GM12874 (cell line): Measurements from ENCODE around the gene CCN6.

Source experiments
- TF ChIP-seq, protein P1 (sequence below): IDR thresholded peaks from 2 replicates; pipeline ENCODE4 v1.5.1; 2011; ENCODE audit warnings: low read depth, mild to moderate bottlenecking, control low read depth, low read length, moderate library complexity; ENCODE audit not compliant: insufficient read depth

CCN6 gene

DNA sequence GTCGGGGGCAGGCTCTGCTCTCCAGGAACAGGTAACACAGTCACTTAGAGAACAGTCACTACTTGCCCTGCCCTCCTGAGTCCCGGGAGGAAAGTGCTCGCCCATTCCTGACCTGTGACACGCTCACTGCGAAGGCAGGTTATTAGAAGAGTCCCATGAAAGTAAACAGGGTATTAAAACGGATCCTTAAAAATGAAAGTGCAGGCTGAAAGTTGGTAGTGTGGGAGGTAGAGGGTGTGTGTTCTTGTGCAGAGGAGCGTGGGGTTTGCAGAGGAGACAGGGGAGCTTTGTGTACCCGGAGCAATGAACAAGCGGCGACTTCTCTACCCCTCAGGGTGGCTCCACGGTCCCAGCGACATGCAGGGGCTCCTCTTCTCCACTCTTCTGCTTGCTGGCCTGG, at the start of gene CCN6:
Gene CCN6, plus strand, starts transcription at position 104 of the 400 bp plus-strand sequence. Its CDS starts 254 bp downstream, at position 358.
- TF ChIP-seq, protein P1, sequence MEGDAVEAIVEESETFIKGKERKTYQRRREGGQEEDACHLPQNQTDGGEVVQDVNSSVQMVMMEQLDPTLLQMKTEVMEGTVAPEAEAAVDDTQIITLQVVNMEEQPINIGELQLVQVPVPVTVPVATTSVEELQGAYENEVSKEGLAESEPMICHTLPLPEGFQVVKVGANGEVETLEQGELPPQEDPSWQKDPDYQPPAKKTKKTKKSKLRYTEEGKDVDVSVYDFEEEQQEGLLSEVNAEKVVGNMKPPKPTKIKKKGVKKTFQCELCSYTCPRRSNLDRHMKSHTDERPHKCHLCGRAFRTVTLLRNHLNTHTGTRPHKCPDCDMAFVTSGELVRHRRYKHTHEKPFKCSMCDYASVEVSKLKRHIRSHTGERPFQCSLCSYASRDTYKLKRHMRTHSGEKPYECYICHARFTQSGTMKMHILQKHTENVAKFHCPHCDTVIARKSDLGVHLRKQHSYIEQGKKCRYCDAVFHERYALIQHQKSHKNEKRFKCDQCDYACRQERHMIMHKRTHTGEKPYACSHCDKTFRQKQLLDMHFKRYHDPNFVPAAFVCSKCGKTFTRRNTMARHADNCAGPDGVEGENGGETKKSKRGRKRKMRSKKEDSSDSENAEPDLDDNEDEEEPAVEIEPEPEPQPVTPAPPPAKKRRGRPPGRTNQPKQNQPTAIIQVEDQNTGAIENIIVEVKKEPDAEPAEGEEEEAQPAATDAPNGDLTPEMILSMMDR, result no peak

DNA sequence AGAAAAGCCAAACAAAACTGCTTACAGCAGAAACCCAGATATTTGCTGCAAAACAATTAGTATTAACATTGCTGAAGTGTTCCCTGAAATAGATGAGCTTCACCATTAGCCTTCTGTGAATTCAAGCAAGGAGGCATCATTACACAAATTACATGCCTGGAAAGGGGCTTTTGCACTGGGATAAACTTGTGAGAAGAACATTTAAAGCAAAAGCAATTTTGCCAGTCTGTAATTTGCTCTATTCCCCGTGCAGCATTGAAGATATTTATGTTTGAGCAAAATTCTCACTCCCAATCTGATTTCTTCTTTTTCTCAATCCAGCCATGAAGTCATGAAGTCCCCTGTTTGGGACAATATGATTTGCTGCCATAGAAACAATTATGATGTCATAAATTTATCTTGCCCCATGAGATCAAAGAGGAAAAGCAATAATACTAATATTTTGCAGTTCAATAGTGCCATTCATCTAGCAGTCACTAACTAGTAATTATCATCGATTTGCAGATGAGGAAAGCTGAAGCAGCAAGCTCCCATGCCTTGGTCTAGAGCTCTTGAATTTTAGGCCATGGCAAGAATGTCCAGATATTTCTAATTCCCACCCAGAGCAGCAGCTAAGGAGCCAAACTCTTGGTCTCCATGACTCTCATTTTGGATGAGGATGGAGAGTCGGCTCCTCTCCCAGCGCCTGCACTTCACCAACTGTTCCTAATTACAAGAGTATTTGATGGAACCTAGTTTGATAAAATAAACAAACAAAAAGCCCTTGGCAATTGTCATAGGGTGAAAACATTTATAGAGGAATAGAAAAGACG, 49.5 kb upstream of the CCN6 start:
- TF ChIP-seq, protein P1, result no peak

DNA sequence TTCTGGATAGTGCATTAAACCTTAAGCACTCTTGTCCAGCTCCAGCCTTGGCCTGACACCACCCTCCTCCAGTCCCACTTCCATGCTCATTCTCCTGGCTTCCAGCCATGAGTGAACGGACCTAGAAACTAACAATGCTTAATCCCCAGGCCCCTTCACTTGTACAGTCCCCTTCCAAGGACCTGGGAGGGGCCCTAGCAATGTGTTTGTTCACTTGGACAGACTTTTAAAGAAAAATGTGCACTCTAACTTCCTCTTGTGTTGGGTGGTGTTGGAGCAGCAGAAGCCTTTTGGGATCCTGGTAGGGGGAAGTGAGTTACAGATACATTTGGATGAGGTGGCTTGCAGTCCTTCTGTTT, 48.9 kb upstream of the CCN6 start:
- TF ChIP-seq, protein P1, result no peak

DNA sequence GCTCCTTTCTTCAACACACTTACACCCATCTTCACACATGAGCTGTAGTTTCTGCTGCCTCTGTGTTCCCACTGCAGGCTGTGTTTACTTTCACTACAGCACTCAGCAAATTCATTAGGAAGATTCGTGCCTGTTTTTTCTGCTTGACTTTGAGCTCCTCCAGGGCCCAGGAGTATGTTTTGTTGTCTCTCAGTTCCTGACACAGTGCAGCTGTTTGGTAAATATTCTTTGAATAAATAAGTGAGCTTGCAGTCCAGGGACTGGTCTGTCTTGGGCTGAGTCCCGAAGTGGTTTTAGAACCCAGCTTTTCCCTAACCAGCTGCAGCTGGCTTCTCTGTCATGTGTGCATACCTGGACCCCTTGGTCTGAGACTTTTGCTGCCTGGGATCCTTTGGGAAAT, 46.6 kb upstream of the CCN6 start:
- TF ChIP-seq, protein P1, result no peak

DNA sequence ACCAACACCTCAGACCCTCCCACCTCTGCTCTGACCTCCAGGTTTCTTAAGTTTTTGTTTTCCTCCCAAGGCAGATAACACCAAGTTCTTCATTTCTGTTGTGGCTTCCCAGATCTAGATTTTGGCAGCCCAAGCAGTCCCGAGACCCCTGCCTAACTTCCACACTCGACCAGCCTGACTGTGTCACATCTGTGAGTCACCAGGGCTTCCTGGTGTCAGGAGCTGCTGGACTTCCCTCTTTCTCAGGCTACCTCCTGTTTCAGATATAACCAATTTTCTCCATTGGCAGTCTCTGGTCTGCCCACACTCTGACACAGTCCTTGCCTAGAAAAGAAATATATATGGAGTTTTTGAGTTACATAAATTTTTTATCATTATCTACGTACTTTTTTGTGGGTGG, 46.1 kb upstream of the CCN6 start:
- TF ChIP-seq, protein P1, result no peak

DNA sequence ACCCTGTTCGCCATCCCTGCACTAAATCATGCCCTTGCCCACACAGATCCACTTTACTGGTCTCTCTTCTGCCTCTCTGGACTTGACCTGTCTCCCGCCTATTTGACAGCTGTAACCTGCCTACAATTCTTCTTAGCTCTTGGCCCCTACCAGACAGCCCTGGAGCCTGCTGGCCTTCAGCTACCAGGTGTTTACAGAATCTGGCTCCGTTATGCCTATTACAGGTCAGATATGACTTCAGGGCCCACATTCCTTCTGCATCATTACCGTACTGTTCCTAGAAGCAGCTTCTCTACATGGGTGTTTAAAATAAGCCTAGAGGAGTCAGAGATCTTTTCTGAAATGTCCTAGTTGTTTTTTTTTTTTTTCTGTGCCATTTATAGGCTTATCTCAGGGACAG, 45.4 kb upstream of the CCN6 start:
- TF ChIP-seq, protein P1, result no peak

DNA sequence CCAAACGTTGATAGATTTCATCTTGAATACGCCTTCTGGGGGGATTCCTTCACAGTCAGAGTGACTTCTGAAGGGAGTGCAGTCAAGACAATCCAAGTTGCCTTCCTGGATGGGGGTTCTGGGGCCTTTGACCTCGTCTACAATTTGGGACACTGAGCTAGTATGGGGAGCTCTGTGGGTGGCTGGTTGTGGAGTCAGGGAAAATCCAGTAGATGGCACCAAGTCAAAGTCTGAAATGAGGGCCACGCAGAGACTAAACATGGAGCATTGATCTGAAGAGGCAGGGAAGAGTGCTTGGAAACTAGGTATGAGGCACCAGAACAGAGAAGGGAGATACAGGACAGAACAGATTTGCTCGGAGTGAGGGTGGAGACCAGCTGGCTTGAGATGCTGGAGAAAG, 43.6 kb upstream of the CCN6 start:
- TF ChIP-seq, protein P1, result no peak

DNA sequence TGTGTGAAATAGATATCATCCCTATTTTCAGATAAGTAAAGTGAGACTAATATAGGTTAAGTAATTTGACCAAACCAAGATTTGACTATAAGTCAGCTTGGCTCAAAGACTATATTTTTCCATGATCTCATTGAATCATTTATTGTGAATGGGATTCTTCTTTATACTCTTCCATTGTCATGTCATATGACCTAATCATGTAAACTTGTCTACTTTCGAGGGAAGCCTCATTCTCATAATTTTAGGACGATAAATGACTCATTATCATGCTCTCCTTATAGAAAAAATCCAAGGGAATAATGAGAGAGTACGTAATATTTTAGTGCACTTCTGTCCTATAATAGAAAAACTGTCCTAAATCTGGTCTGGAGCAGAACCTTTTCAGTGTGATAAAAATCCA, 40.9 kb upstream of the CCN6 start:
- TF ChIP-seq, protein P1, result no peak
